Left renal pelvis (tissue), 4 donors: ENCODE data around the gene TRIP10. TPM values are rescaled to one million over a fixed set of nuclear protein-coding genes. Genes with fewer than 3 reads are reported as not detected.
"Not testable (repeated sequence)": the region's sequence is repeated elsewhere in the genome, so short reads cannot be mapped to it uniquely, and the experiment has no call there.

Source experiments
- DNase-seq, 4 donors: peaks; one replicate each; pipeline ENCODE4 v3.0.0-alpha.2; 2013; ENCODE audit warnings: low read depth in 4 of 4, low spot score in 3 of 4
- polyA plus RNA-seq, 4 donors: library from polyadenylated mRNA; unstranded; fragments of 120-200 nt; gene quantifications; one replicate each; pipeline ENCODE4 v1.2.1, GENCODE V29; 2013; ENCODE audit not compliant: insufficient read length in 4 of 4

Gene TRIP10
- polyA plus RNA-seq, 4 donors, result 48.8 to 67.9 (median 62.3) TPM

DNA sequence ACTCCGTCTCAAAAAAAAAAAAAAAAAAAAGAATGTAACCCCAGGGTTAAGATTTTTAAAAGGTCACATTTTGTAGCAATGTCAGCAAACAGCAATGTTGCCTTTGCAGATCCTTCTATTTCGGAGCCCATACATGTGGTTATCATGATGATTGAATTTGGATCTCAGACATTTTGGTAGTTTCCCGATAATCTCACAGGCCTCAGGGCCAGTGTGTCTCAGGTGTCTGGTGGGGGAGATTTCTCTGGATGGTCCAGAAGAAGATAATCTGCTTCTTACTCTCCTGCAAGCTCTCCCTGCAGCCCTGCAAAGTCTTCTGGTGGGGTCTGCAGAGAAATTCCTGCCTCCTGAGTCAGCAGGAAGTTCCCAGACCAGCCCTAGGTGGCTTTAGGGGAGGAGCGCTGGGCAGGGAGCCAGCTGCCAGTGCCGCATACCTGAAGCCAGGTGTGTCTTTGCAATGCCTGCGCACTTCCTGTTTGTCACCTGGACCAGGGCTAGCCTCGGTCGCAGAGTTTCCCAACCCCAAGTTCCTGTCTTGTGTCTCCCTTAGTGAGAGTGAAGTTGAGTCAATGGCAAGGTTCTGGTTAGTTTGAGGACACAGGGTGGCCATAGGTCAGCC lies 26.4 kb downstream of the TRIP10 start:
- DNase-seq, result peak in 1 of 4 donors; percentile 48

DNA sequence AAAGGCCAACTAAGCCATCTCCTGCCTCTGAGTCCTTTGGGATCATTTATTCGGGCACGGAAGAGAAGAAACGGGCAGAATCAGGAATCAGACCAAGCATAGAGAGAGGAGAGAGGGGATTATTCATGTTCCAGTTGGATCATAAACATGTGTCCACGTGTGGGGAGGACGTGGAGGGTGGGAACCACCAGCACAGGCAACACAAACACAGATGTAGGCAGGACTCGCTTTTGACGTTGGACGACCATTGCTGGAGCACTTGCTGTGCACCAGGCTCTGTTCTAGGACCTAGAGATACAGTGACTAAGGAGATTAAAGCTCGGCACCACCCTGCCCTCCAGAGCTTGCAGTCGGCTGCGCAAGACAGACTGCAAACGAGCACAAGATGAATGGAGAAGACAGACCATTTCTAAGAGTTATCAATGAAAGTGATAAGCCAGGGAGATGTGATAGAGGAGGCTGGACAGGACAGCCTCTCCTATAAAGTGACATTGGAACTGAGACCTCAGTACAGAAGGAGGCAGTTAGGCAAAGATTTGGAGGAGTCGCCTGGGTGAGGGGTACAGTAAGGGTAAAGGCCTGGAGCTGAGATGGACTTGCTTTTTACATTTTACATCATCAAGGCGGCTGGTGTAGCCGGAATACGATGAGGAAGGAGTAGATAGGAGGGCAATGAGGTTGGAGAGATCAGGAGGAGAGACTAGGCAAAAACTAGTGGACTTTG lies 27.0 kb downstream of the TRIP10 start:
- DNase-seq, result no peak

DNA sequence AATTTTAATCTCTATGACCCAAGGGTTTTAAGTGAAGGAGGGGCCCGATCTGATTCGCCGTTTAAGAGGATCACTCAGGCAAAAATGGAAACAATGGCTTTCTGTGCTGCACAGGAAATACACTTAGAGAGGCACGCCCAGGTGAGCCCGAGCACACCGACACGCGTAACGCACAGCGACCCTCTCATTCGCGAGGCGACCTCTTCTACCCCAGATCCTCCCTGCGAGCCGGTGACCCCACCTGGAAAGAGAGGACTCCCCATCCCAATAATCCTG lies 27.5 kb downstream of the TRIP10 start:
- DNase-seq, result no peak

DNA sequence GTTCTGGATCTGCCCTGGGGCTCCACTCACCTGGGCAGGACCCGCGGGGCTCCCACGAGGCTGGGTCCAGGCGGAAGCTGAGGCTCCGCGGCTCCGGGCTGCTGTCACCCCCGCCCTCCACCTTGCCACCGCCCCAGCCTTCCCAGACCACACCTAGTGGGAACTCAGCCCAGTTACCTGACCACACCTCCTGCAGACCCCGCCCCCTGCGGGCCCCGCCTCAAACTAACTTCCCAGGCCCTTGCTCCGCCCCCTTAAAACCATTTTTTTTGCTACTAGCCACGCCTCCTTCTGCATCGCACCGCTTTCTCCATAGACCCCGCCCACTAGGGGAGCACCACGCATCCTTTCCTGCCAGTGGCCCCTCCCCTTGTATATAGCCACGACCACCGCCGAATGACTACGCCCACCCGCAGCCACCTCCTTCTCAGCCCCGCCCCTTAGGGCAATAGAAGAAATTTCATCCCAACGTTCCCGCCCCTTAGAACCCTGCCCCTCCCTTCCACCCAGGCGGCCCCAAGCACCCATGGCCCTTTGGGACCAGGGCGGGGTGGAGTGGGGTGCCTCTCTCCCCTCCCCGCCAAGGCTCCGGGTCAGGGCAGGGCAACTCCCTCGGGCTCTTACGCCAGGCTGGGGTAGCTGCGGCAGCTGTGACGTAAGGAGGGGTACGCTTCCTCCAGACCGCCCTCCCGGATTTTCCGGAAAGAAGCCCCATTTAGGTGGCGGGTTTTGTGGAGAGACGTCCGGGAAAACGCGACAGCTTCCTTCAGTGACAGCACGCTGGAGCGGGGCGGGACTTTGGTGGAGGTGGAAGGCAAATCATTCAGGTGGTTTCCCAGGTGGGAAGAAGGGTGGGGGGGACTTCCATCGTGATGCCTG lies 28.1 kb downstream of the TRIP10 start, which contains the start of gene SH2D3A:
TSS of gene SH2D3A (minus strand) at position 79 of the 879 bp plus-strand sequence. CDS start 3,687 bp downstream, outside the sequence.
- peak in 1 of 4 donors; percentile 53 for DNase-seq

DNA sequence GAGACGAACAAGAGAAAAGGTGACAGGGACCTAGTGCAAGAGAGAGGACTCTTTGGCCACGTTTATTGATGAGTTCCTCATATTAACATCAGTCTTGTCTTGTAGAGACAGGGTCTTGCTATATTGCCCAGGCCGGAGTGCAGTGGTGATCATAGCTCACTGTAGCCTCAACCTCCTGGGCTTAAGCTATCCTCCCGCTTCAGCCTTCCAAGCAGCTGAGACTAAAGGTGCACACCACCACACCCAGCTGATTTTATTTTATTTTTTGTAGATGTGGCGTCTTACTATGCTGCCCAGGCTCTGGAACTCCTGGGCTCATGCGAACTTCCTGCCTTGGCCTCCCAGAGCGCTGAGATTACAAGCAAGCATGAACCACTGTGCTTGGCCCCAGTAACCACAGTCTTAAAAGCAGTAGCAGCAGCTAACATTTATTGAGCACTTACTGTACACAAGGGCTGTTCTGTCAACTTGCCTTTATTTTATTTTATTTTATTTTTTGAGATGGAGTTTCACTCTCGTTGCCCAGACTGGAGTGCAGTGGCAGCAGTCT lies 28.8 kb downstream of the TRIP10 start:
- DNase-seq, result no peak

DNA sequence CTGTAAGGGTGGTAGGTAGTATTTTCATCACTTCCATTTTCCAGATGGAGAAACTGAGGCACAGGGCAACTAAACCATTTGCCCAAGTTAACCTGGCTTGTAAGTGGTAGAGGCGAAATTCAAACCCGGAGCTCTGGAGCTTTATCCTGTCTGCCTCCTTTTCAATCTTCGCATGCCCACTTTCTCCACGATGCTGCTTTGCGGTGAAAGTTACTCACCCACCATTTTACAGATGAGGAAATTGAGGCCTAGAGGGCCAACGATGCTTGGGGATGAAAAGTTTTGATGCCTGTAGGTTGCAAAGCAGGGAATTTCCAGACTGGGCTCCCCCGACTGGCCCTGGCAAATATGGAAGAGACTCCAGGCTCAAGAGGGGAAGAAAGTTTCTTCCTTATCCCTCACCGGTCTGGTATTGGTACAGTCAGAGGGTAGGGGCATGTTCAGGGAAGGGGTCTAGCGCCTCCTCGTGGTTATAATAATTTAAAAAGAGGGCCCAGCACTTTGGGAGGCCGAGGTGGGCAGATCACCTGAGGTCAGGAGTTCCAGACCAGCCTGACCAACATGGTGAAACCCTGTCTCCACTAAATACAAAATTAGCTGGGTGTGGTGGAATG lies 29.6 kb downstream of the TRIP10 start:
- DNase-seq, result no peak

DNA sequence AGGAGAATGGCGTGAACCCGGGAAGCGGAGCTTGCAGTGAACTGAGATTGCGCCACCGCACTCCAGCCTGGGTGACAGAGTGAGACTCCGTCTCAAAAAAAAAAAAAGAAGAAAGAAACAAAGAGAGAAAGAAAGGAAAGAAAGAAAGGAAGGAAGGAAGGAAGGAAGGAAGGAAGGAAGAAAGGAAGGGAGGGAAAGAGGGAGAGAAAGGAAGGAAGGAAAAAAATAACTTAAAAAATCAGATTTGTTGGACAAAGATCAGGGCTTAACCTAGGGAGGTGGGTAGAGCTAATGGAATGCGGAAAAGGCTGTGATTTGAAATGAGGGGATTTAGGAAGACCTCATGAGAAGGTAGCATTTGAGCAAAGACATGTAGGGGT lies 32.2 kb downstream of the TRIP10 start:
- DNase-seq, result not testable (repeated sequence)

DNA sequence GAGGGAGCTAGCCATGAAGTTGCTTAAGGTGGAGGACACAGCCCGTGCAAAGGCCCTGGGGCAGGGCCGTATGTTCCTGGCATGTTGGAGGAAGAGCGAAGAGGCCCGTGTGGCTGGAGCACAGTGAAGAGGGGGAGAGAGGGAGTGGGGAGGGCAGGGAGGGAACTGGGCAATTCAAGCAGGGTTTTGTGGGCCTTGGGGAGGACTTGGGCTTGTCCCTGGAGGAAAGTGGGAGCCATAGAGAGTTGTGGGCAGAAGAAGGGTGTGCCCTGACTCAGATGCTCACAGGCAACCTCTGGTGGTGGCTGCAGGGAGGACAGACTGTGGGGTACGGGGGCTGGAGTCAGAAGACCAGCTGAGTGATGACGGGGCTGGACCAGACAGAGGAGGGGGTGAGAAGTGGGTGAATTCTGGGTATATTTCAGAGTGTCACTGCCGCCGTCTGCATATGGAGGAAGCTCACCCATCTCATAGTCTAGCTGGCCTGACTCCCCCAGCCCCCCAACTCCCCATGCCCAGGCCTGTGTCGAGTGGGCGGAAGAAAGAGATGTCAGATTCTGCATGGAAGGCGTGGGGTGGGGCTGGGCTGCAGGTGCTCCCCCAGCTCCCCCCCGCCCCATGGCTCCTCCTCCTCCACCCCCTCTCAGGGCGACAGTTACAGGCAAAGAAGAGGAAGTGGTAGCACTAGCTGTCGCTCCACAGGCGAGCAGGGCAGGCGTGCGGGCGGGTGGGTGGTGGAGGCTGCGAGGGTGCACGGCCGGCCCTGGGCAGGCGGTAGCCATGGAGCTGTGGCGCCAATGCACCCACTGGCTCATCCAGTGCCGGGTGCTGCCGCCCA lies 32.8 kb downstream of the TRIP10 start, which contains the start of gene VAV1:
TSS of gene VAV1 (plus strand) at position 681 of the 838 bp plus-strand sequence. CDS start at position 781, 100 bp downstream.
- DNase-seq, result no peak

DNA sequence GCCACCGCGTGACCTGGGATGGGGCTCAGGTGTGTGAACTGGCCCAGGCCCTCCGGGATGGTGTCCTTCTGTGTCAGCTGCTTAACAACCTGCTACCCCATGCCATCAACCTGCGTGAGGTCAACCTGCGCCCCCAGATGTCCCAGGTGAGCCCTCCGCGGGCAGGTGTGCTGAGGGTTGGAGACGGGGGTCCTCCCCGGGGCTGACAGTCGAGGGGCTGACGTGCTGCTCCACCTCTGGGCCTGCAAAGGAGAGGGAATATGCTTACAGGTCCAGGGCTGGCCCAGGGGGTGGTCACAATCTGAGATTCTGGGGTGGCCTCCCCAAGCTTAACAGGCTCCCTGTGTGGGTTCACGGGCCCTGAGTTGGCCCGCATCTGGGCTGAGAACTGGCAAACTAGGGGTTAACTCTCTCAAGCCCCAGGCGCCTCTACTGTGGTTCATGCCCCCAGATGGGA lies 33.4 kb downstream of the TRIP10 start:
- no peak for DNase-seq

DNA sequence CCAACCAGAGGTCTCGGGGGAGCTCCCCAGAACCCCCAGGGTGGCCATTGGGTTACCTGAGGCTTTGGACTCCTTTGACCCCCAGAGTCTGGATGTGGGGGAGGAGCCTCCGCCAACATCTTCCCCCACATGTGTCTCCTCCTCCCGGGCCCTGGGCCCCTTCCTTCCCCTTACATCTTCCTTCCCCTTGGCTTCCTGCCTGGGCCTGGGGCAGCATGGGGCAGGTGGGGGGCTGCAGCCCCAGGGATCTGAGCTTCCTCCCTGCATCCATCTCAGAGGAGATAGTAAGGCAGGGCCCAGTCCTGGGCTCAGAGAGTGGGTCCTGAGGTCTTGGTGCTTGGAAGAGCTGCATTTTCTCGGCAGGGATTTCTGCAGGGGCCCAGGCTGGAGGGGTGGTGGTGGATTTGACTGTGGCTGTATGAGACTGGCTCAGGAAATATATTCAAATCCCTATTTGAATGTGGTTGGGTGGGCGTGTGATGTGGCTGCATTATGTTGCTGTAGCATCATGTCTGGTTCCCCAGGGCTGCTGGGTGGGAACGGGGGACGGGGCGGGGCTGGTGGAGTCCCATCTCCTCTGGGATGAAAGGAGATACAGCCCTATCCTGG lies 33.9 kb downstream of the TRIP10 start:
- DNase-seq, result no peak

DNA sequence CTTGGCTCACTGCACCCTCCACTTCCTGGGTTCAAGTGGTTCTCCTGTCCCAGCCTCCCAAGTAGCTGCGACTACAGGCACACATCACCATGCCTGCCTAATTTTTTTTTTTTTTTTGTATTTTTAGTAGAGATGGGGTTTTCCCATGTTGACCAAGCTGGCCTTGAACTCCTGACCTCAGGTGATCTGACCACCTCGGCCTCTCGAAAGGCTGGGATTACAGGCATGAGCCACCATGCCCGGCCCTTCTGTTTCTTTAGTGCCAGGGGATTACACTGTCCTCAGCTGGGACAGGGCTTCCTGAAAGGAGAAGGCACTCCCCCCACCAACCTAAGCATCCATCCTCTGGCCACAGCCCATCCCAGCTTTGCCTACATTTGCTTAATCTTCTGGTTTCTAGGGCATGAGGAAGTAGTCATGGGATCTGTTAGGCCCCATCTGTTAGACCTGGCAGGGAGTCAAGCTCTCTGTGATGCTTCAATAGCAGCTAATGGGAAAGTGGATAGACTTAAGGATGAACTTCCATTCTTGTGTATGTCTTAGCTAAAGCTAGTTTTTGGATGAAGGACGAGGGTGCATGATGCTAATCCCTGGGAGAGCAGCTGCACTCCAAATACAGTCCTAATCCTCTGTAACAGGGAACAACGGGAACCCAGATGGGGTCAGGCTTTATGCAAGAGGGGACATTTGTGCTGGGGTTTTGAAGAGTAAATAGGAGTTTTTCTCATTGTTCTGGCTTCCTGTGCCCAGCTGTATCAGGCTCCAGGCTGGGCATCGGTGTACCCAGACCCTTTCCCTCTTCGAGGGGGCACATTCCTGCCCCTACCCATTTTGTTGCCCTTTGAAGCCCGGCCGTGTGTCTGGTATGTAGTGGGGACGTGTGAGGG lies 35.6 kb downstream of the TRIP10 start:
- DNase-seq, result no peak

DNA sequence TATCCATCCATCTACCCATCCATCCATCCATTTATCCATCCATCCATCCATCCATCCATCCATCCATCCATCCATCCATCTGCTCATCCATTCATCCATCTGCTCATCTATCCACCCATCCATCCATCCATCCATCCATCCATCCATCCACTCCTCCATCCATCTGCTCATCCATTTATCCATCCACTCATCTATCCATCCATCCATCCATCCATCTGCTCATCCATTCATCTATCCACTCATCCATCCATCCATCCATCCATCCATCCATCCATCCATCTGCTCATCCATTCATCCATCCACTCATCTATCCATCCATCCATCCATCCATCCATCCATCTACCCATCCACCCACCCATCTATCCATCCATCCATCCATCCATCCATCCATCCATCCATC lies 36.6 kb downstream of the TRIP10 start:
- not testable (repeated sequence) for DNase-seq

DNA sequence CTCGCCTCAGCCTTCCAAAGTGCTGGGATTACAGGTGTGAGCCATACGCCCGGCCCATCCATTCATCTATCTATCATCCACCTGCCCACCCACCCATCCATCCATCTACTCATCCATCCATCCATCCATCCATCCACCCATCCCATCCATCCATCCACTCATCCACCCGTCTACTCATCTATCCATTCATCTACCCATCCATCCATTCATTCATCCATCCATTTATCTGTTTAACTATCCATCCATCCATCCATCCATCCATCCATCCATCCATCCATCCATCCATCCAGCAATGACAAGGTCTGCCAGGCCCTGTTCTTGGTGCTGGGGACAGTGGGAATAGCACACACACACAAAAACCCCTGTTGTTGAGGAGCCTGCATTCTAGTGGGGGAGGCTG lies 37.5 kb downstream of the TRIP10 start:
- no peak for DNase-seq

DNA sequence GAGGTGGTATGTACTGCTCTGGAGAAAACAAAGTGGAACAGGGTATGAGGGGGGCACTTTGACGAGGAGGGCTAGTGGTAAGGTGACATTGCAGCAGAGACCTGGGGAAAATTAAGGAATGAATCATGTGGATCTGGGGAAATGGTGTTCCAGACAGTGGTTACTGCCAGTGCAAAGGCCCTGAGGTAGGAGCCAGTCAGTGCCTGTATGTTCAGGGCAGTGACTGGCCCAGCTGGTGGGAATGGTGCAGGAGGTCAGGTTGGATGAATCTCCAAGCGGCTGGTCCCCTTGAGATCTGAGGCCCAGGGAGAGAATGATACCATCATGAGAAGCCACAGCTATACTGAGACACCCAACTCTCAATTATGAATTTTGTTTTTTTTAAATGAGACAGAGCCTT lies 38.0 kb downstream of the TRIP10 start:
- no peak for DNase-seq

DNA sequence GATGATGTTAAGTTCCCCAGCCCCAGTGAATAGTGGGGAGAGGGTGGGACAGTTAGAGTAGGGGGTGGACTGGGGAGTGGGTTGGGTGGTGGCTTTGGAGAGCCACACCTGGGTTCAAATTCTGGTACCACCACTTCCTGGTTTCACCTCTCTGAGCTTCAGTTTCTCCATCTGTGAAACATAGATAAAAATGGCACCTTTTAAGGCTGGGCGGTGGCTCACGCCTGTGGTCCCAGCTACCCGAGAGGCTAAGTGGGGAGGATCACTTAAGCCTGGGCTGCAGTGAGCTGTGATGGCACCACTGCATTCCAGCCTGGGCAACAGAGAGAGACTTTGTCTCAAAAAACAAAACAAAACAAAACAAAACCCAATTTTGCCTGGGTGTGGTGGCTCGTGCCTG lies 38.9 kb downstream of the TRIP10 start:
- no peak for DNase-seq

DNA sequence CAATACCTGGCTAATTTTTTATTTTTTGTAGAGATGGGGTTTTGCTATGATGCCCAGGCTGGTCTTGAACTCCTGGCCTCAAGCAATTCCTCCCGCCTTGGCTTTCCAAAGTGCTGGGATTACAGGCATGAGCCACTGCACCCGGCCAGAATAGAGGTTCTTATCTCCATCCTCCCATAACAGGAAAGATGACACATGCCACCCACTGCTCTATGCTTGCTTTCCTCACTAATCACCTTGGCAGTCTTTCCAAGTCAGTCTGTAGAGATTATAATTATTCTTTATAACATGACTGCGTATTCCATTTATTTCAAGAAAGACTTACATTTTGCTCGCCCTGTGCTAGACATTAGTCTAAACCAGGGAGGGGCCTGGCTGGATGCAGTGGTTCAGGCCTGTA lies 39.7 kb downstream of the TRIP10 start:
- no peak for DNase-seq

DNA sequence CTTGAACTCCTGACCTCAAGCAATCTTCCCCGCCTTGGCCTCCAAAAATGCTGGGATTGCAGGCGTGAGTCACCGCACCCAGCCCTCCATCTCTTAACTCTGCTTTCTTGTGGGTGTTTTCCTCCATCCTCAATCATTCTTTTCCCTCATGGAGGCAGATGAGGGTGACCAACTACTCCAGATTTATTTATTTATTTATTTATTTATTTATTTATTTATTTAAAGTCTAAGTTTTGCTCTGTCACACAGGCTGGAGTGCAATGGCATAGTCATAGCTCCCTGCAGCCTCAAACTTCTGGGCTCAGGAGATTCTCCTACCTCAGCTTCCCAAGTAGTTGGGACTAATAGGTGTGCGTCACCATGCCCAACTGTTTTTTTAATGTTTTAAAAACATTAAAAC lies 47.9 kb downstream of the TRIP10 start:
- DNase-seq, result no peak

DNA sequence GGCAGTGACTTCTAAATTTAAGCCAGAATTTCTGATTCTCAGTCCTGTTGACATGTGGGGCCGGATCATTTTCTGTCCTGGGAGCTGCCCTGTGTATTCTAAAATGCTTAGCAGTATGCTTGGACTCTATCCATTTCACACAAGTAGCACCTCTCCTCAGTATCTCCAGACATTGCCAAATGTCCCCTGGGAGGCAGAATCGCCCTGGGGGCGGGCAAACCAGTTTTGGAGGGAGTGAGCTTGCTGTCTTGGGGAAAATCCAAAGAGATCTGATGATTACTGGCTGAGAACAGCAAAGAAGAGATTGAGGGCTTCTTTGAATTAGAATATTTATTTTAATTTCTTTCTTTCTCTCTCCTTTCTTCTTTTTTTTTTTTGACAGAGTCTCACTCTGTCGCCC lies 49.4 kb downstream of the TRIP10 start:
- no peak for DNase-seq
